H9 (cell line): ENCODE data around the gene FLG2. TPM values are rescaled to one million over a fixed set of nuclear protein-coding genes. Genes with fewer than 3 reads are reported as not detected.
"Not testable (repeated sequence)": the region's sequence is repeated elsewhere in the genome, so short reads cannot be mapped to it uniquely, and the experiment has no call there.

Source experiments
- DNase-seq: peaks from one replicate; pipeline ENCODE4 v3.0.0-alpha.2; 2017
- H2AFZ ChIP-seq: one replicate; pipeline ENCODE4 v1.6.1; 2013; ENCODE audit warnings: mild to moderate bottlenecking, low read length, control low read depth, moderate library complexity
- H2AK5ac ChIP-seq: 2 replicates; pipeline ENCODE4 v1.6.1; 2013; ENCODE audit warnings: low read length, control low read depth, mixed read lengths; ENCODE audit not compliant: insufficient read length
- H2BK120ac ChIP-seq: one replicate; pipeline ENCODE4 v1.6.1; 2013; ENCODE audit warnings: low read depth, mild to moderate bottlenecking, low read length, control low read depth, inconsistent platforms; ENCODE audit not compliant: poor library complexity, severe bottlenecking
- H2BK12ac ChIP-seq: 2 replicates; pipeline ENCODE4 v1.6.1; 2013; ENCODE audit warnings: low read length, control low read depth, mixed read lengths, low read depth; ENCODE audit not compliant: insufficient read length
- H2BK15ac ChIP-seq: 2 replicates; pipeline ENCODE4 v1.6.1; 2013; ENCODE audit warnings: low read depth, low read length, control low read depth
- H2BK20ac ChIP-seq: one replicate; pipeline ENCODE4 v1.6.1; 2013; ENCODE audit warnings: low read depth, mild to moderate bottlenecking, low read length, control low read depth, inconsistent platforms; ENCODE audit not compliant: poor library complexity, severe bottlenecking
- H2BK5ac ChIP-seq: 2 replicates; pipeline ENCODE4 v1.6.1; 2013; ENCODE audit warnings: low read length, control low read depth, mixed read lengths; ENCODE audit not compliant: insufficient read length
- H3K14ac ChIP-seq: 2 replicates; pipeline ENCODE4 v1.6.1; 2013; ENCODE audit warnings: low read length, control low read depth; ENCODE audit not compliant: insufficient read depth
- H3K18ac ChIP-seq: 2 replicates; pipeline ENCODE4 v1.6.1; 2013; ENCODE audit warnings: low read depth, mild to moderate bottlenecking, mixed read lengths, low read length, control low read depth; ENCODE audit not compliant: insufficient read length
- H3K23ac ChIP-seq: 2 replicates; pipeline ENCODE4 v1.6.1; 2013; ENCODE audit warnings: low read length, control low read depth, mixed read lengths, low read depth; ENCODE audit not compliant: insufficient read length
- H3K23me2 ChIP-seq: 2 replicates; pipeline ENCODE4 v1.6.1; 2013; ENCODE audit warnings: low read depth, mild to moderate bottlenecking, mixed read lengths, low read length, control low read depth; ENCODE audit not compliant: insufficient read length, poor library complexity, severe bottlenecking
- H3K27ac ChIP-seq: 2 replicates; pipeline ENCODE4 v1.5.1; 2013; ENCODE audit warnings: low read length, control low read depth, mixed read lengths, low read depth; ENCODE audit not compliant: insufficient read length
- H3K27me3 ChIP-seq: 2 replicates; pipeline ENCODE4 v1.6.1; 2013; ENCODE audit warnings: low read length, control low read depth, inconsistent platforms; ENCODE audit not compliant: insufficient read depth
- H3K4ac ChIP-seq: 2 replicates; pipeline ENCODE4 v1.6.1; 2013; ENCODE audit warnings: low read depth, mild to moderate bottlenecking, control low read depth, inconsistent platforms, low read length, moderate library complexity
- H3K4me1 ChIP-seq: 2 replicates; pipeline ENCODE4 v1.6.1; 2013; ENCODE audit warnings: low read length, control low read depth, inconsistent platforms; ENCODE audit not compliant: insufficient read depth
- H3K4me2 ChIP-seq: 2 replicates; pipeline ENCODE4 v1.6.1; 2013; ENCODE audit warnings: low read length, control low read depth, mixed read lengths; ENCODE audit not compliant: insufficient read length, insufficient read depth
- H3K56ac ChIP-seq: 2 replicates; pipeline ENCODE4 v1.6.1; 2013; ENCODE audit warnings: low read depth, mild to moderate bottlenecking, mixed read lengths, low read length, control low read depth; ENCODE audit not compliant: insufficient read length
- H3K79me1 ChIP-seq: 2 replicates; pipeline ENCODE4 v1.6.1; 2013; ENCODE audit warnings: low read depth, mild to moderate bottlenecking, moderate library complexity, low read length, control low read depth, inconsistent platforms; ENCODE audit not compliant: insufficient read depth, poor library complexity, severe bottlenecking
- H3K79me2 ChIP-seq: 2 replicates; pipeline ENCODE4 v1.6.1; 2013; ENCODE audit warnings: low read length, control low read depth, inconsistent platforms; ENCODE audit not compliant: insufficient read depth
- H3K9ac ChIP-seq: 2 replicates; pipeline ENCODE4 v1.6.1; 2013; ENCODE audit warnings: low read length, control low read depth, mixed read lengths; ENCODE audit not compliant: insufficient read length; ENCODE audit errors: extremely low read depth
- H3K9me3 ChIP-seq: one replicate; pipeline ENCODE4 v1.6.1; 2013; ENCODE audit warnings: low read depth, low read length, inconsistent platforms; ENCODE audit not compliant: control insufficient read depth
- H3T11ph ChIP-seq: one replicate; pipeline ENCODE4 v1.6.1; 2013; ENCODE audit warnings: mild to moderate bottlenecking, low read length, control low read depth, inconsistent platforms
- H4K20me1 ChIP-seq: one replicate; pipeline ENCODE4 v1.6.1; 2013; ENCODE audit not compliant: control insufficient read depth, insufficient read length, insufficient read depth
- H4K5ac ChIP-seq: 2 replicates; pipeline ENCODE4 v1.6.1; 2013; ENCODE audit warnings: low read depth, mild to moderate bottlenecking, mixed read lengths, low read length, control low read depth; ENCODE audit not compliant: insufficient read length
- H4K8ac ChIP-seq: replicated peaks from 2 replicates; pipeline ENCODE4 v1.6.1; 2013; ENCODE audit warnings: low read length, control low read depth, mixed read lengths, low read depth; ENCODE audit not compliant: insufficient read length
- H4K91ac ChIP-seq: 2 replicates; pipeline ENCODE4 v1.6.1; 2013; ENCODE audit warnings: low read depth, mild to moderate bottlenecking, moderate library complexity, mixed read lengths, low read length, control low read depth; ENCODE audit not compliant: insufficient read length
- H3K27ac Mint-ChIP-seq, 3 experiments: 2 replicates in 2 of 3; 3 replicates in 1 of 3; pipeline ENCODE4 v1.8.0; 2020 to 2021; ENCODE audit warnings: mixed read lengths in 3 of 3, mild to moderate bottlenecking in 1 of 3, moderate library complexity in 1 of 3
- H3K27me3 Mint-ChIP-seq: 2 replicates; pipeline ENCODE4 v1.8.0; 2021; ENCODE audit warnings: low read depth, mild to moderate bottlenecking, moderate library complexity, mixed read lengths
- H3K36me3 Mint-ChIP-seq, 3 experiments: 2 replicates in 2 of 3; 3 replicates in 1 of 3; pipeline ENCODE4 v1.8.0; 2020 to 2021; ENCODE audit warnings: low read depth in 3 of 3, mixed read lengths in 3 of 3; ENCODE audit not compliant: insufficient read depth in 1 of 3
- H3K4me1 Mint-ChIP-seq, 2 experiments: 2 replicates each; pipeline ENCODE4 v1.8.0; 2020; ENCODE audit warnings: mixed read lengths in 2 of 2
- H3K4me3 Mint-ChIP-seq, 2 experiments: 2 replicates in 1 of 2; 3 replicates in 1 of 2; pipeline ENCODE4 v1.8.0; 2020 to 2021; ENCODE audit warnings: mild to moderate bottlenecking in 2 of 2, mixed read lengths in 2 of 2, moderate library complexity in 1 of 2
- H3K9me3 Mint-ChIP-seq, 2 experiments: 2 replicates in 1 of 2; 3 replicates in 1 of 2; pipeline ENCODE4 v1.8.0; 2020; ENCODE audit warnings: mild to moderate bottlenecking in 2 of 2, mixed read lengths in 2 of 2, moderate library complexity in 1 of 2
- WGBS: extraction: QIAGEN DNeasy Blood & Tissue Kit; methylation state at CpG from one replicate; pipeline ENCODE4 v1.1.7; 2013; ENCODE audit warnings: missing lambda C conversion rate, low lambda C conversion rate, mixed read lengths; ENCODE audit not compliant: insufficient read length; ENCODE audit errors: extremely low coverage; 5-methylcytosine and 5-hydroxymethylcytosine counted together
- total RNA-seq: library from RNA; stranded (reverse); gene quantifications from 2 replicates; pipeline ENCODE4 v1.2.1, GENCODE V29; 2021

Gene FLG2
- total RNA-seq, 1 experiment from 2014 or later: not detected

GRCh38 chr1:152303139-152303872, 56.5 kb downstream of the FLG2 start:
- not testable (repeated sequence) for DNase-seq, H3K4ac ChIP-seq, H4K20me1 ChIP-seq, H3K27me3 ChIP-seq, H3K27ac ChIP-seq, H3K18ac ChIP-seq, H2AFZ ChIP-seq, H3K4me3 Mint-ChIP-seq, H3T11ph ChIP-seq, H3K14ac ChIP-seq, H3K23me2 ChIP-seq, H3K79me1 ChIP-seq, H2BK20ac ChIP-seq, H3K4me1 Mint-ChIP-seq, H3K4me1 ChIP-seq, H3K79me2 ChIP-seq, H3K4me2 ChIP-seq, H4K5ac ChIP-seq, H3K23ac ChIP-seq, H3K27me3 Mint-ChIP-seq, H2BK120ac ChIP-seq, H2BK12ac ChIP-seq, H3K27ac Mint-ChIP-seq, H3K9ac ChIP-seq, H4K91ac ChIP-seq, H2BK15ac ChIP-seq, H4K8ac ChIP-seq, H3K56ac ChIP-seq, H2AK5ac ChIP-seq, H2BK5ac ChIP-seq
- Mint-ChIP-seq H3K36me3 (peaks cover 16 to 44% (median 19%) of the 10 kb centered on the region in 3 experiments), H3K9me3 (peaks cover 89 to 91% of the 10 kb centered on the region in 2 experiments)
- WGBS: no CpG with 5 or more reads among the region's 25 CpGs
- peaks cover 60% of the 10 kb centered on the region for H3K9me3 ChIP-seq

Other genes starting within 250 kb of the FLG2 start
- gene TCHH, start 244.6 kb downstream of the FLG2 start, total RNA-seq: not detected in 2 replicates
- not detected in 2 replicates for gene RPTN, start 200.8 kb downstream of the FLG2 start, total RNA-seq
- gene HRNR, start 135.8 kb downstream of the FLG2 start, total RNA-seq: not detected in 2 replicates
- gene FLG, start 34.8 kb downstream of the FLG2 start, total RNA-seq: not detected in 2 replicates
- not detected in 2 replicates for gene CRNN, start 54.3 kb upstream of the FLG2 start, total RNA-seq
- not detected in 2 replicates for gene LCE5A, start 150.8 kb upstream of the FLG2 start, total RNA-seq
- not detected in 2 replicates for gene CRCT1, start 154.5 kb upstream of the FLG2 start, total RNA-seq
- gene LCE3E, start 206.8 kb upstream of the FLG2 start, total RNA-seq: not detected in 2 replicates
- gene LCE3D, start 220.5 kb upstream of the FLG2 start, total RNA-seq: not detected in 2 replicates
- not detected in 2 replicates for gene LCE3C, start 240.2 kb upstream of the FLG2 start, total RNA-seq